RWPE1 (cell line): ENCODE data around the gene DNAJC13.
"Not testable (repeated sequence)": the region's sequence is repeated elsewhere in the genome, so short reads cannot be mapped to it uniquely, and the experiment has no call there.

Experiments
- CTCF ChIA-PET: fragments of 350-600 bp; sonication (Branson Sonifier 250); formaldehyde crosslinking; extraction: SDS; loops from one replicate; lab custom pipeline; 2021; lab: Yijun Ruan, JAX
- POLR2A ChIA-PET: fragments of 400-600 bp; formaldehyde crosslinking; extraction: SDS; loops from one replicate; lab custom pipeline; 2020; ENCODE audit warnings: antibody characterized with exemption; ENCODE audit not compliant: low non-redundant PET; lab: Yijun Ruan, JAX
- DNase-seq: peaks from one replicate; pipeline ENCODE4 v3.0.0; 2012; ENCODE audit warnings: low spot score
- H3K27ac ChIP-seq: fragments of 450-650 bp; 2 replicates; pipeline ENCODE4 v1.5.1; 2017
- CTCF ChIP-seq: fragments of 450-650 bp; conservative IDR thresholded peaks from 2 replicates; pipeline ENCODE4 v1.5.1; 2017; ENCODE audit warnings: low read depth, mild to moderate bottlenecking

Gene DNAJC13

GRCh38 chr3:132395126-132395525 is 22.2 kb upstream of the DNAJC13 start:
- no peak for TF ChIP-seq CTCF
- no peak overlapping the region for H3K27ac ChIP-seq
- ChIA-PET CTCF (no interaction called here), POLR2A (no interaction called here)
- no peak for DNase-seq

GRCh38 chr3:132396255-132396654 is 21.0 kb upstream of the DNAJC13 start:
- ChIA-PET CTCF (interaction anchor here (0.5 to 4.9 kb wide), 2 partner anchors 14 to 45 kb away, joined by 3 to 52 read pairs; no protein-coding TSS in a partner anchor), POLR2A (no interaction called here)

GRCh38 chr3:132396776-132397175 is 20.5 kb upstream of the DNAJC13 start:
- H3K27ac ChIP-seq, DNase-seq, POLR2A ChIA-PET: not testable (repeated sequence)
- CTCF ChIA-PET: interaction anchor here (0.5 to 4.9 kb wide), 5 partner anchors 13 to 358 kb away, joined by 3 to 52 read pairs (median 4); no protein-coding TSS in a partner anchor

More at GRCh38 chr3:132396255-132396654, 21.0 kb upstream of the DNAJC13 start:
- no peak overlapping the region for H3K27ac ChIP-seq
- DNase-seq: no peak
- TF ChIP-seq CTCF: no peak

GRCh38 chr3:132399054-132399929 is 18.0 kb upstream of the DNAJC13 start:
- peak; percentile 59 for DNase-seq
- ChIA-PET POLR2A (interaction anchor here (0.5 kb wide), 1 partner anchor 35 kb away, joined by 4 read pairs; no protein-coding TSS in a partner anchor), CTCF (interaction anchor here (0.6 to 4.9 kb wide), 5 partner anchors 12 to 239 kb away, joined by 3 to 52 read pairs (median 3); no protein-coding TSS in a partner anchor)
- H3K27ac ChIP-seq: no peak overlapping the region
- peak; percentile 80 for TF ChIP-seq CTCF

GRCh38 chr3:132401255-132401654 is 16.0 kb upstream of the DNAJC13 start:
- CTCF ChIA-PET: interaction anchor here (4.9 kb wide), 1 partner anchor 50 kb away, joined by 52 read pairs; no protein-coding TSS in a partner anchor
- no peak overlapping the region for H3K27ac ChIP-seq
- POLR2A ChIA-PET: no interaction called here
- DNase-seq: no peak
- TF ChIP-seq CTCF: no peak

- TF ChIP-seq CTCF: no peak
- POLR2A ChIA-PET: no interaction called here
- CTCF ChIA-PET: no interaction called here
- no peak overlapping the region for H3K27ac ChIP-seq
- DNase-seq: no peak
Observed at GRCh38 chr3:132404276-132404675, 13.0 kb upstream of the DNAJC13 start.

GRCh38 chr3:132405188-132405587 is 12.1 kb upstream of the DNAJC13 start:
- no peak for DNase-seq
- no peak for TF ChIP-seq CTCF
- CTCF ChIA-PET: no interaction called here
- POLR2A ChIA-PET: no interaction called here
- no peak overlapping the region for H3K27ac ChIP-seq
